ENCODE results near the gene ADGRA1.

GRCh38 chr10:133124357-133125211 is 36.9 kb downstream of the ADGRA1 start:
- TF ChIP-seq SP1 (IDR thresholded peaks at IDR 0.05) (no peak), CTBP1 (IDR thresholded peaks at IDR 0.05; ENCODE audit: borderline replicate concordance) (no peak), NFRKB (IDR thresholded peaks at IDR 0.05) (no peak), L3MBTL2 (conservative IDR thresholded peaks at IDR 0.05) (no peak), TARDBP (IDR thresholded peaks at IDR 0.05) (no peak), ELF4 (IDR thresholded peaks at IDR 0.05) (no peak), FOXM1 (IDR thresholded peaks at IDR 0.05; ENCODE audit: borderline replicate concordance) (no peak), FOXA1 (IDR thresholded peaks at IDR 0.05) (no peak), FOXK2 (IDR thresholded peaks at IDR 0.05) (no peak), ARNT (IDR thresholded peaks at IDR 0.05) (no peak), BHLHE40 (IDR thresholded peaks at IDR 0.05; ENCODE audit: borderline replicate concordance) (no peak), HDGF (IDR thresholded peaks at IDR 0.05; ENCODE audit: borderline replicate concordance) (no peak), ZNF384 (IDR thresholded peaks at IDR 0.05) (no peak), SUZ12 (IDR thresholded peaks at IDR 0.05) (no peak)

Measured in HEK293T (cell line).